ENCODE results near the gene LIPK. TPM values are rescaled to one million over a fixed set of nuclear protein-coding genes. Genes with fewer than 3 reads are reported as not detected.

LIPK gene
- total and polyA plus RNA-seq, 2 of the 8 experiments (the other 6 are each of a cell fraction or from before 2014, with no cell fraction given), result not detected

DNA sequence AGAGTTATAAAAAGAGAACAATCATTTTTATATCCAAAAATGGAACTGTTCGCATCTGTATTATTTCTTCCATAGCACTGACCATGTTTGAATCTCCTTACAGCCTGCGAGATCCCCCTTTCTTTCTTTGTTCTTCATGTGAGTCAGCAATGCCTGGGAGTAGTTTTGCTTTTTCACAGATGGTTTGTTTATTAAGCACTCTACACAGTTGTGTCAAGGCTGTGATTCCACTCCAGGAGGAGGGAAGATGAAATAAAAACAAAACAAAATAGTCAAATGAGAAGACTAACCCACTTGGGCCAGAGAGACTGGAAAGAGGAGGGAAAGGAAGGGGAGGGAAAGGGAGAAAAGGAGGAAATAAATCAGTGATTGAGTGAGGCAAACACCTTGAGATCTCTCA lies 34.0 kb upstream of the LIPK start:
- no peak overlapping the region for H2BK15ac ChIP-seq (ENCODE audit: low read length)
- H3K4ac ChIP-seq (replicated peaks; ENCODE audit: insufficient read length, low read depth, low read length), result no peak overlapping the region
- no peaks in the 10 kb centered on the region; the same call in 1 of the 2 replicates for H3K23me2 ChIP-seq (ENCODE audit: low read depth, low read length)
- no peak overlapping the region for H3K9ac ChIP-seq (replicated peaks in 1 of 4; ENCODE audit: extremely low read depth in 1 of 4, low read depth in 3 of 4, low read length in 3 of 4)
- no peak overlapping the region for H4K91ac ChIP-seq (replicated peaks; ENCODE audit: insufficient read length, low read length)
- H3K23ac ChIP-seq (ENCODE audit: insufficient read length), result no peak overlapping the region
- H3K14ac ChIP-seq (ENCODE audit: insufficient read length), result no peak overlapping the region
- WGBS, 2 experiments (ENCODE audit: extremely low coverage in 1 of 2, insufficient coverage in 1 of 2, insufficient read length in 1 of 2, insufficient replicate concordance in 2 of 2, low coverage in 1 of 2, low lambda C conversion rate in 2 of 2, missing lambda C conversion rate in 1 of 2), result 88% methylated on average over 2 of the region's 2 CpGs; no CpG with 5 or more reads in 1 of the 2 experiments
- H3K27me3 ChIP-seq (replicated peaks in 1 of 4; ENCODE audit: control insufficient read depth in 3 of 4, extremely low read depth in 1 of 4, insufficient read depth in 3 of 4, low read length in 3 of 4), result no peaks in the 10 kb centered on the region
- no peaks in the 10 kb centered on the region for H3K36me3 ChIP-seq (ENCODE audit: control insufficient read depth in 2 of 4, insufficient read depth in 4 of 4, low read length in 3 of 4)
- no peak overlapping the region for H2AFZ ChIP-seq (ENCODE audit: low read length)
- no peak overlapping the region for H4K8ac ChIP-seq (ENCODE audit: extremely low read depth, insufficient read depth, low read length)
- no peaks in the 10 kb centered on the region for H3K79me1 ChIP-seq (ENCODE audit: low read depth, low read length)
- FAIRE-seq (no peak), DNase-seq (ENCODE audit: low read depth in 1 of 2, low spot score in 2 of 2) (no peak)
- no peak overlapping the region for H3K4me2 ChIP-seq (ENCODE audit: insufficient read depth in 1 of 2, low read depth in 2 of 2, low read length in 2 of 2)
- H3K27ac ChIP-seq (ENCODE audit: low read depth, low read length), result no peak overlapping the region
- ChIA-PET POLR2A (ENCODE audit: partially characterized antibody) (no interaction called here), CTCF (ENCODE audit: partially characterized antibody) (no interaction called here)
- H3K79me2 ChIP-seq (ENCODE audit: control insufficient read depth in 1 of 2, insufficient read depth in 2 of 2, low read length in 2 of 2), result no peaks in the 10 kb centered on the region
- no peaks in the 10 kb centered on the region for H4K20me1 ChIP-seq (replicated peaks in 1 of 2; ENCODE audit: control insufficient read depth in 1 of 2, insufficient read depth in 2 of 2, low read length in 2 of 2)
- no peak overlapping the region for H3K4me3 ChIP-seq (ENCODE audit: extremely low read depth in 1 of 4, insufficient read depth in 2 of 4, low read depth in 3 of 4, low read length in 4 of 4)
- no peaks in the 10 kb centered on the region for H3K9me3 ChIP-seq (ENCODE audit: insufficient read depth in 2 of 2, low read depth in 1 of 2, low read length in 1 of 2)
- H2BK12ac ChIP-seq (ENCODE audit: low read depth, low read length), result no peak overlapping the region
- no peak overlapping the region for H4K5ac ChIP-seq (ENCODE audit: insufficient read length, low read depth, low read length)
- TF ChIP-seq, protein P1, sequence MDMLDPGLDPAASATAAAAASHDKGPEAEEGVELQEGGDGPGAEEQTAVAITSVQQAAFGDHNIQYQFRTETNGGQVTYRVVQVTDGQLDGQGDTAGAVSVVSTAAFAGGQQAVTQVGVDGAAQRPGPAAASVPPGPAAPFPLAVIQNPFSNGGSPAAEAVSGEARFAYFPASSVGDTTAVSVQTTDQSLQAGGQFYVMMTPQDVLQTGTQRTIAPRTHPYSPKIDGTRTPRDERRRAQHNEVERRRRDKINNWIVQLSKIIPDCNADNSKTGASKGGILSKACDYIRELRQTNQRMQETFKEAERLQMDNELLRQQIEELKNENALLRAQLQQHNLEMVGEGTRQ (IDR thresholded peaks at IDR 0.05; ENCODE audit: low read length), result no peak
- TF ChIP-seq TAF7 (optimal IDR thresholded peaks at IDR 0.05; ENCODE audit: borderline replicate concordance, low read depth, low read length) (no peak), RBBP5 (IDR thresholded peaks at IDR 0.05; ENCODE audit: borderline replicate concordance, low read depth, low read length) (no peak), RFX5 (IDR thresholded peaks at IDR 0.05; ENCODE audit: borderline replicate concordance, low read depth, low read length) (no peak), FOSL1 (IDR thresholded peaks at IDR 0.05; ENCODE audit: insufficient read depth, low read depth, low read length) (no peak), CREB1 (IDR thresholded peaks at IDR 0.05) (no peak), CEBPB (IDR thresholded peaks at IDR 0.05; ENCODE audit: low read depth, low read length) (no peak), RNF2 (IDR thresholded peaks at IDR 0.05; ENCODE audit: borderline replicate concordance, low read depth, low read length, missing control alignments, poor library complexity, severe bottlenecking) (no peak), GTF2F1 (IDR thresholded peaks at IDR 0.05; ENCODE audit: borderline replicate concordance, low read depth, low read length) (no peak), PHF8 (conservative IDR thresholded peaks at IDR 0.05; ENCODE audit: low read depth, low read length) (no peak)
- H3K18ac ChIP-seq (ENCODE audit: extremely low read depth, low read length), result no peak overlapping the region
- H2AK5ac ChIP-seq (ENCODE audit: low read depth, low read length), result no peak overlapping the region
- H2BK120ac ChIP-seq (replicated peaks; ENCODE audit: low read depth, low read length), result no peak overlapping the region
- no peak overlapping the region for H2BK5ac ChIP-seq (ENCODE audit: low read depth, low read length)
- no peak overlapping the region for H2BK20ac ChIP-seq (ENCODE audit: low read length)
- H3K4me1 ChIP-seq (replicated peaks in 1 of 4; ENCODE audit: control insufficient read depth in 3 of 4, insufficient read depth in 4 of 4, low read length in 3 of 4), result no peaks in the 10 kb centered on the region; a peak in 1 of 7 replicates
- no peak overlapping the region for H3K56ac ChIP-seq (replicated peaks; ENCODE audit: insufficient read length, low read depth, low read length)

Measured in H1 (cell line).